Measurements from ENCODE around the gene OPRPN.

The OPRPN gene

GRCh38 chr4:70397580-70397979 lies at the start of gene OPRPN:
OPRPN (plus strand) TSS chr4:70397940; CDS start chr4:70399286, 1,346 bp downstream.
- DNase-seq: no peak

GRCh38 chr4:70356185-70356584 lies 41.6 kb upstream of the OPRPN start:
- no peak for DNase-seq

- no peak for DNase-seq
Measured at GRCh38 chr4:70359115-70359661, 38.6 kb upstream of the OPRPN start.

GRCh38 chr4:70360460-70360859 lies 37.3 kb upstream of the OPRPN start, which contains the start of gene SMR3A:
SMR3A (plus strand) TSS chr4:70360760; CDS start chr4:70362116, 1,356 bp downstream.
- DNase-seq: no peak

- no peak for DNase-seq
Measured at GRCh38 chr4:70364002-70364401, 33.7 kb upstream of the OPRPN start.

GRCh38 chr4:70365479-70365878 lies 32.3 kb upstream of the OPRPN start:
- DNase-seq: no peak

- DNase-seq: no peak
Measured at GRCh38 chr4:70367813-70368212, 29.9 kb upstream of the OPRPN start.

- no peak for DNase-seq
Measured at GRCh38 chr4:70371987-70372386, 25.8 kb upstream of the OPRPN start.

- DNase-seq: no peak
Measured at GRCh38 chr4:70372760-70373159, 25.0 kb upstream of the OPRPN start.

GRCh38 chr4:70380578-70380977 lies 17.2 kb upstream of the OPRPN start:
- no peak for DNase-seq

- no peak for DNase-seq
Measured at GRCh38 chr4:70382691-70383181, 15.0 kb upstream of the OPRPN start, which contains the start of gene SMR3B. SMR3B (plus strand) TSS chr4:70383131; CDS start chr4:70384511, 1,380 bp downstream.

GRCh38 chr4:70392057-70392776 lies 5.5 kb upstream of the OPRPN start:
- no peak for DNase-seq

GRCh38 chr4:70399319-70399718 lies 1.6 kb downstream of the OPRPN start:
- DNase-seq: no peak

GRCh38 chr4:70402762-70403161 lies 5.0 kb downstream of the OPRPN start:
- DNase-seq: no peak

- no peak for DNase-seq
Measured at GRCh38 chr4:70405765-70406164, 8.0 kb downstream of the OPRPN start.

GRCh38 chr4:70425306-70425705 lies 27.6 kb downstream of the OPRPN start:
- DNase-seq: no peak

GRCh38 chr4:70426789-70427188 lies 29.0 kb downstream of the OPRPN start:
- DNase-seq: no peak

GRCh38 chr4:70437197-70437596 lies 39.5 kb downstream of the OPRPN start:
- DNase-seq: no peak

GRCh38 chr4:70442474-70442873 lies 44.7 kb downstream of the OPRPN start:
- no peak for DNase-seq

- DNase-seq: no peak
Measured at GRCh38 chr4:70443329-70443728, 45.6 kb downstream of the OPRPN start.

GRCh38 chr4:70449220-70449619 lies 51.5 kb downstream of the OPRPN start:
- no peak for DNase-seq

GRCh38 chr4:70452946-70453345 lies 55.2 kb downstream of the OPRPN start:
- no peak for DNase-seq

Measured in stimulated activated CD4-positive, alpha-beta T cell treated with anti-CD3 and anti-CD28 coated beads, Interleukin-1b, Interleukin-23, amount 100 ng/mL, for 48 hours (primary cell).